GM18907 (cell line): ENCODE results near the gene CCT6B.

Source experiments
- ATAC-seq: cut with Tn5 transposase; IDR thresholded peaks from one replicate; pipeline ENCODE4 v1.9.1; 2021; ENCODE audit warnings: mild to moderate bottlenecking, moderate library complexity; ENCODE audit not compliant: unreplicated experiment

The CCT6B gene

DNA sequence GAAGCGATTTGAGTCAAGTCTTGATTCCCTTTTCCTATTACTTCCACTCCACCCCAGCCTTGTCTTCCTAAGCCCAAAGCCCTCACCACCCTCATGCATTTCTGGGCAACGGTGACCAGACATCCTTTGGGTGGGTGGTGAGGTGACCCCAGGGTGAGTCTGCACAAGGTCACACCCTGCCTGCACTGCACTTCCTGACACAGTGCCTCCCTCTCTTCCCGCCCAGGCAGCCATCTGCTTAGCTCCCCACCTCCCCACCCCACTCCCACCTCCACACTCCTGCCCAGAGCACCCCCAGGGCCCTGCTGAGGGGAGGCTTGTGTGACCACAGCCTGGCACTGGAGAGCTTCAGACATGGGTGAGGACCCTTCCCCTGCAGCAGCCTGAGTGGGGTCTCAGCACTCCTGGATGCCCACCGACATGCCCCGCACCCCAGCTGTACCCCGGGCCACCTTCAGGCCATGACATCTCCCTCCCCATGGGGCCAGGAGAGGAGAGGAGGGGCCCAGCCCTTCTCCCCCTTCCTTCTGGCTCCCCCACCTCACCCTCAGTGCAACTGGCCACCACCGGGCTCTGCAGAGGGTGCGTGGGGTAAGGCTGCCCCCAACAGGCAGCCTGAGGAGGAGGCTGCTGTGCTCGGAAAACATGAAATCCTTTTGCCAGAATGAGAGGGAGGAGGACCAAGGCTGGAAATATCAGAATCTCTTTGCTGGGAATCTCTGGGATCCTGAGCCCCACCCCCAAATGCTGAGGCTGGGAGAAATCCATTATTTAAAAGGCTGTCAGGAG is 68.6 kb downstream of the CCT6B start:
- ATAC-seq, result no peak

DNA sequence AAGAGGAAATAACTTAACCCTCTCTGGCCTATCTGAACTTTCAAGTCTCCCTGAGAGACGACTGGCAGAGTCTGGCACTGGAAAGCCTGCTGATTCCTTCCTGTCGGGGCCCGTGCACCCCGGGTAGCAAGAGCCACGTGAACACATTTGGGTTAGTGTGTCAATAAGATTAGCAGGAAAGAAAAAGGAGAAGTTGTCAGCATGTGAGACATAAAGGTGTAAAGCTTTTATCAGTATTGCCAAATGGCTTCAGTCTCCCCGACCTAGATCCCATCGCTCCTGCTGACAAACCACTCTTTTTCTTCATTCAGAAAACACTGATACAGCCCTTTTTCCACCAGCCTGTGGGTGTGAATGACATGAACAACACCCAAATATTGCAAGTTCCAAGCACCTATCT is 74.4 kb downstream of the CCT6B start:
- ATAC-seq, result no peak

DNA sequence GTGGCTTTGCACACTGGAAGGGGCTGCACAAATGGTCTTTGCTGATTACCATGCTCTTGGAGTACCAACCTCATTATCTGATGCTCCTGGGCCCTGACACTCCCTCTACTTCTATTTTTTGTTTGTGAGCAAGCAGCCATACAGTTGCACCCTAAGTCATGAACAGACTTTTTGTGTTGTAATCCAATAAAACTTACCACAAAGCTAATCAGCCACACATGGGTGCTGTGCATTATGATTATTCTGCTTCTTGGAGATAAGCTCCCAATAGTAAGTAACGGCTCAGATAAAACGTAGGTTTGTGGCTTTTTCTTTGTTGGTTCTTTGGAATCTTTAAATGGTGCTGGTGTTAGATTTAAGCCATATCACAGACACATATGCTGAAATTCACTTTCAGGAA is 76.2 kb downstream of the CCT6B start:
- no peak for ATAC-seq

DNA sequence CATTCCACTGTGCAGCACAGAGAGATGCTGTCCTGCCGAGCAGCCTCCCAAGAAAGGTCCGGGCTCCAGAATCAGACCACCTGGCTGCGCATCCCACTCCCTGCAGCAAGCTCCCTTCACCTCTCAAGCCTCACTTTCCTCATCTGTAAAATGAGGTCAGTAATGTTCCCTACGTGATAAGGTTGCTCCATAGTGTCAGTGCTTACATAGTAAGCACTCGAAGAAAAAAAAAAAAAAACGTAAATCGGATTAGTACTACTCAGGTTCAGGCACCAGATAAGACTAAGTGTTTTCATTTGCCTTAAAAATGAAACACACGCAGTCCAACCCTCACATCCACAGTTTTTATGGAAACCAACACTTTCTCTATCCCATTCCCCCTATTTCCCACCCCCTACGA is 76.7 kb downstream of the CCT6B start:
- ATAC-seq, result no peak

DNA sequence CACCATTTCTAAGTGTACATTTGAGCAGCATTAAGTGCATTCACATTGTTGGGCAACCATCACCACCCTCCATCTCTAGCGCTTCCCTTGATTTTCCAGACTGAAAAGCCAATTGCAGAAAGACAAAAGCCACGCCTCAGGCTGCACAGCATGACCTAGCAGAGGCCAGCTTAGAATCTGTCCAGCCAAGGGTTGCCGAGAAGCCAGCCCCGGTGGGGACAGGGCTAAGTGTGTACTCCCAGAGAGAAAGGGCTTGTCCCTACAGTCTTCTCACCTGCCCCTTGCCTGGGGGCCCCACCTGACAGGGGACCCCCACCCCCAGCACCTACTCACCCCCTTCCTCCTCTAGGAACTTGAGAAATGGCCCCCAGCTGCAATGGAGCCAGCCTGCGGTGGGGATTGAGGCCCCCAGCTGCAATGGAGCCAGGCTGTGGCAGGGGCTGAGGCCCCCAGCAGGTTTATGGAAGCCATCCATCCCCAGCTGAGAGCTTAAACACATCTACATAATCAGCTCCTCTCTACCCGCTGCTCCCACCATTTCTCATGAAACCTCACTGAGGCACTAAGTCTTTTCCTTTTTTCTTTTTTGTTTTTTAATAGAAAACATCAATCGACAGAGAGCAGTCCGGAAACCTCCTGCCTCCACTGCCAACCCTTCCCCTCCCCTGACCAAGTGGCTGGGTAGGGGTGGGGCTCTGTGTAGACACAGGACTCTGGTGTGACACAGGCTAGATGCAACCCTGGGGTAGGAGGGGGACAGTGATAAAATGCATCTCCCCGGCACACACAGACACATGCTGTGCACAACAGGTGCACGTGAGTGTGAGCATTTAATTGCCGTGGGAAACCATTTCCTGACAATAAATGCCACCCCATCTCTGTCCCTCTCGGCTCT is 77.9 kb downstream of the CCT6B start:
- no peak for ATAC-seq

DNA sequence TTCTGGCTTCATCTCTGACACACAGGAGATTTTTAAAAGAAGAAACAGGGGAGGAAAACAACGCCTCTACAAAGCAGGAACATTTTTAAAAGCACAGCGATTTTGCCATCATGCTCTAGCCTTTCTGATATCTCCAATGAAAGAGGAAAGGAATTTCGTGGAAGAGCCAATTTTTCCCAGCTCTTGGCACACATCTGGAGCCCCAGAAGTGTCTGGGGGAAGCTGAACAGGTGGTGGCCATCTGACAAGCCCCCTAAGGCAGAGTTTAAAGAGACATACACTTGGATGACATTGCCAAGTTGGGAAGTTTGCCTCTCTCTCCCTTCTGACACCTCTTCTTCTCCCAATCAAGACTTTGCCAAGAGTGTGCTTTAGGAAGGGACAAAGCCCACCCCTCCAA is 82.1 kb downstream of the CCT6B start:
- no peak for ATAC-seq
